Suppressor macrophage treated with lipopolysaccharide for 1 hour (primary cell): Measurements from ENCODE around the gene CRIM1.

ENCODE experiments used
- DNase-seq, 3 donors: peaks; one replicate each; pipeline ENCODE4 v3.0.0-alpha.2; 2020 to 2022

CRIM1 gene

DNA sequence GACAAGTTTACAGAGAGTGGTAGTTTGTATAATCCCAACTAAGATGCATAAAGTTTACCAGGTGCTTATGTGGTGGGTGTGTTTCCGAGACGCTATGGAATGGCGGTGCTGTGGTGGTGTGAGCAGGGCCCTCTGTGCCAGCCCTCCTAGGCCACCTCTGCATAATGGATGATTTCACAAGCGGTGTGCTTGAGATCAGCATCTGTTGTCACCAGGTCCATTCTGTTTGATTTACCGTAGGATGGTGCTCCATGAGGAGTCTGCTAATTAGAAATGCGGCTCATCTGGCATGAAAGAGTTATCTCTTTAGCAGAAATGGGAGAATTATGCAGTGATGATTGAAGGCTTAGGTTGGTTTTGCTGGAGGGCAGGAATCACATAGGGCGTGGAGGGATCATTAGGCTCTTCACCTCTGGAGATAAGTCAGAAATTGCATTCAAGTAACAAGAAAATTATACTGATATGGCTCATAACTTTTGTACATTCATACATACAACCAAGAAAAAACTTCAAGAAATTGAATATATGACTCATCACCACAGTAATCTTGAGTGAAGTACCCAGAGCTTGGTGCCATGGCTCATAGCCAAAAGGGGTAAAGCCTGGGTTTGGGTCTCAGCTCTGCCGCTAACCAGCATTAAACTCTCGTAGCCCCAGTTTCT lies 41.4 kb downstream of the CRIM1 start:
- DNase-seq = no peak

DNA sequence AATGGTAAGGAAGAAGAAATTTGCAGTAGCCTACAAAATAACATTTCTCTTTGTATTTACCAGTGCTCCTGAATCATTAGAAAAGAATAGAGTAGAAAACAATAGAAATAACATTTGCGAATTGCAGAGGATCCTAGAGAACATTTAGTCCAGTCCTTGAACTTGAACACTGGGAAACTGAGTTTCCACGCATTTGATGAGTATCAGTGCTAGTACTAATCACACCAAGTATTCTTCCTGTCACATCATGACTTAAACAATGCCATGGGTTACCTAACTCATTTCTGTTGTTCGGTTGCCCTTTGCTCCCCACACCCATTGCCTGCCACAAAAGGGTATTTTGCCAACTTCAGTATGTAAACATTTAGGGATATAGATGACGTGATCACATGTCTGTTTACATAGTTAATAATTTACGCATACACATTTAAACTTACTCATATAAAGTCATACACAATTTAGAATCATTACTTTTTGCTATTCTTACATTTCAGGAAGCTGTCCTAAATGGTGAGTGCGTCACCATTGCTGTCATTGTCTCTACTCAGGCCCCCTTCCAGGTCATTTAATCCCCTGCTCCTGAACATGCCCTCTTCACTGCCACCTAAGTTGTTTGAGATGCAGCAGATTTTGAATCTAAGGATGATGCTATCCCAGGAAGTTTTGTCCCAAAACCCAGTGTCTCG lies 42.3 kb downstream of the CRIM1 start:
- DNase-seq = no peak

GRCh38 chr2:36399050-36399449 lies 43.5 kb downstream of the CRIM1 start:
- DNase-seq = no peak

- no peak for DNase-seq
Observed at GRCh38 chr2:36403675-36404230, 48.2 kb downstream of the CRIM1 start.

- no peak for DNase-seq
Observed at GRCh38 chr2:36404318-36404717, 48.7 kb downstream of the CRIM1 start.

DNA sequence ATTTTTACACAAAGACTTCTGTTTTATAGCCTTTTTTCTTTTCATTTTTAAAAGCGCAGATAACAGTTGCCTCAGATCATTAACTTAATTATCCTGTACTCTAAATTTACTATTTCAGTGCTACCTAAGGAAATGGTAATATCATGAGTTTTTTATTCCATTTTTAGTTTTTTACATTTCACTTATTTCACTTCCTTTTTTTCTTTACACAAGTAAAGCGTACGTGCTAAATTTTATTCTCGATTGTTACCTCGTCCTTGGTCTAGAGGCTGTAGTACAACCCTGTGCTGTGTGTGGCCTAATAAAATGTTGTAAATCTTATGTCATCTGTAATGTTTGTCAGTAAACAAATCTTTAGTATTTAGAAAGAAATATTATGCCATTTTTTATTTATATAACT lies 49.2 kb downstream of the CRIM1 start:
- DNase-seq = no peak

- no peak for DNase-seq
Observed at GRCh38 chr2:36405183-36405582, 49.6 kb downstream of the CRIM1 start.

GRCh38 chr2:36406296-36406695 lies 50.7 kb downstream of the CRIM1 start:
- no peak for DNase-seq

- DNase-seq = no peak
Observed at GRCh38 chr2:36407413-36407812, 51.8 kb downstream of the CRIM1 start.

DNA sequence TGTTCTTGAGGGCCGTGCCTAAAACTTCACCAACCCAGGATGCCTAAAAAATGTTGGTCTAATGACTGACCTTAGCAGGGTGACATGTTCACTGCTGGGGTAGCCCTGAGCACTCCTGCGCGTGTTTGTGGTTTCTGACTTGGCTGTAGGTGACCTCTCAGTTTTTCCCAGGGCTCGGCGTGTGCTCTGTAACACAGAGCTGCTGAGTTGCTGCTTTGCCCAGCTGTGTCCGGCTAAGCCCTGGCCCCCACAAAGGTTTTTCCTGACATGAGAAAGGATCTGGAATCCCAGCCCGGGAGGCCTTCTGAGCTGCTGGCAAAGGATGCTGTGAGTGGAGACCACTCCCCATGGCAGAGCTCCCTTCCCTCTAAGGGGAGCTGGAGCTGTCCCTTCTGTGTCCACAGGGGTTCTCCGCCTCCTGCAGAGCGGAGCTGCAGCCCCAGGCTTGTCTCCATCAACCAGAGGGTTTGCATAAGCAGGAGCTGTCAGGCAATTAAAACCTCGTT lies 52.7 kb downstream of the CRIM1 start:
- DNase-seq = no peak

GRCh38 chr2:36409335-36409734 lies 53.8 kb downstream of the CRIM1 start:
- no peak for DNase-seq

DNA sequence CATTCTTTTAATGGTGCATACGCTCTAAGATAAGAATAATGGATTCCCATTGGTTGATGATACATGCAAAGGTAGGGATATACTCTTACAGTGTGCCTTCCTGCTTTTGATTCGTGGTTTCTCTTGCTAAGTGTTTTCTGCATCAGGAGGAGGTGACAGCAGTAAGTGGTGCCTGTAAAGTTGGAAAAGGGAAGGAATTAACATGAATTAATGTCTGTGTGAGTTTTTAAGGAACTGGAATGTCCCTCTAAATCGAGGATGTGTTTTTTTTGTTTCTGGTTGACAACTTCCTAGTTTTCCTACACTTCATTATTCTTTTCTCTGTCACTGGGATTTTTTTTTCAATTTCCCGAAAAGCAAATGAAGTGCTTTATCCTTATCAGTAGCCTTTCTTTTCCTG lies 54.4 kb downstream of the CRIM1 start:
- peak; percentile 42 to 66 (median 48) for DNase-seq

DNA sequence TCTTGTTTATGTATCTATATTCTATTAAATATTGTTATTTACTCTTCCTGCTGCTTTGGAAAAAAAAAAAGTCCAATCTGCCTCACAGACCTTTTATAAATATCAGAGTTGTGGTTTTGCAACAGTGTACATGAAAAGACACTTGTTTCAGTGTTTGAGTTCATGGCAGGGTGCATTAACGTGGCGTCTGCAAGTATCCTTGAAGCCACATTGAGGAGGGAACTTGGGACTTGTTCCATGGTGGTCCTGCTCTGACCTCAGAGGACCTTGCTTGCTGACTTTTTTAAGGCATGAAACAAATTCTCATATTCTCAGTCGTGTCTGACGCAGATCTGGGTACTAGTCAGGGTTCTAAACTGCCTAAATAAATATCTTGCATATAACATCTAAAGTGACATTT lies 55.1 kb downstream of the CRIM1 start:
- no peak for DNase-seq

GRCh38 chr2:36411962-36412444 lies 56.4 kb downstream of the CRIM1 start:
- DNase-seq = no peak

DNA sequence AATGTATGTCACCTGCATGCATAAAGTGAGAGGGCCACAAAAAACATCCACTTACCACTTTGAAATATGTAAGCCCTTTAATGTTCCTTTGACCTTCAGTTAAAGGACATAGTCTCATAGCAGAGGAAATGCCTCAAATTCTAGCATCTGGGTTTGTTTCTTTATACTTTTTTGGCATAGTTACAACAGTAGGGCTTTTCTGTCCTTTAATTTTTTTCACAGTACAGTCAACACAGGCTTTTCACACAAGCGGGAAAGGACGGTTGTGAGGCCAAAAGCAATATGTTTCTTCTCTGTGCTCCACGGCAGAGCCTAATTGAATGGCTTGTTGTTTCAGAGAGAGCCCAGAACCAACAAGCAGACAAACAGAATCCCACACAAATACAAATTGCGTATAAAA lies 57.6 kb downstream of the CRIM1 start:
- no peak for DNase-seq

DNA sequence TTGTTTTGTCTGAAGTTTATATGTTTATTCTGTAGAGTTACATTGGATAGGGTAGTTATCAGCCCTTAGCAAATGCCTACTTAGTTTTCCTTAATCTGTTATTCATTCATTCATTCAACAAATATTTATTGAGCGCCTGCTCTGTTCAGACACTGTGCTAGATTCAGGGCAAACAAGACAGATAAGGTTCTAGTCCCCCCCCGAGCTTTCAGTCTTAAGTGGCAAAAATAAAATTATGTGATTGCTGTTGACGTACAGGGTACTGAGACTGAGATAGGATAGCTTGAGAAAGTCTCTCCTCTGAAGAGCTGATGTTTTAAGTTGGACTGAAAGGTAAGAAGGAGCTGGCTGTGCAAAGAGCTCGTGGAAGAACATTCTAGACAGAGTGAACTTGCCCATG lies 58.7 kb downstream of the CRIM1 start:
- DNase-seq = no peak

DNA sequence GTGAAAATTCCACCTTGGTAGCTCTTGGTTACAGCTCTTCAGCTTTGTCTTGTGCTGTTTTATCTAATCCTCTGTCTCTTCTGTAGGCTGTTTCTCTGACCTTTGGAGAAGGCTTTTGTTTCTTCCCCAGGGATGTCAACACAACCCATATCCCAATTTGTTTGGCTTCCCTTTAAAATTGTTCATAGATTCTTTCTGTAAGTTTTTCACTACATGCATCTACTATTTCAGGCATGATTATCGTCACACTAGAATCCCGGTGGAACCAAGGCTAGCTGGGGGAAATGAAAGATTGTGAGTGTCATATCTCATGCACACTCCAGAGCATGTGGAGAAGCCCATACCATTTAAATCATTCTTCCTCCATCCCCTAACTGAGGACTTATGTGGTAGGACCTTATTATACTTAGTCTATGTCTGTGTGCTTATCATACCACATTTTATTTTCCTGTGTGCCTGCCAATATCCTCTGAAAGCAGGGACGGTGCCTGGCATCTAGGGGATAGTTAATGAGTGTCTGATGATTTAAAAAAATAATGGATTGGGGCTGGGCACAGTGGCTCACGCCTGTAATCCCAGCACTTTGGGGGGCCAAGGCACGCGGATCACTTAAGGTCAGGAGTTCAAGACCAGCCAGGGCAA lies 59.9 kb downstream of the CRIM1 start:
- DNase-seq = no peak

DNA sequence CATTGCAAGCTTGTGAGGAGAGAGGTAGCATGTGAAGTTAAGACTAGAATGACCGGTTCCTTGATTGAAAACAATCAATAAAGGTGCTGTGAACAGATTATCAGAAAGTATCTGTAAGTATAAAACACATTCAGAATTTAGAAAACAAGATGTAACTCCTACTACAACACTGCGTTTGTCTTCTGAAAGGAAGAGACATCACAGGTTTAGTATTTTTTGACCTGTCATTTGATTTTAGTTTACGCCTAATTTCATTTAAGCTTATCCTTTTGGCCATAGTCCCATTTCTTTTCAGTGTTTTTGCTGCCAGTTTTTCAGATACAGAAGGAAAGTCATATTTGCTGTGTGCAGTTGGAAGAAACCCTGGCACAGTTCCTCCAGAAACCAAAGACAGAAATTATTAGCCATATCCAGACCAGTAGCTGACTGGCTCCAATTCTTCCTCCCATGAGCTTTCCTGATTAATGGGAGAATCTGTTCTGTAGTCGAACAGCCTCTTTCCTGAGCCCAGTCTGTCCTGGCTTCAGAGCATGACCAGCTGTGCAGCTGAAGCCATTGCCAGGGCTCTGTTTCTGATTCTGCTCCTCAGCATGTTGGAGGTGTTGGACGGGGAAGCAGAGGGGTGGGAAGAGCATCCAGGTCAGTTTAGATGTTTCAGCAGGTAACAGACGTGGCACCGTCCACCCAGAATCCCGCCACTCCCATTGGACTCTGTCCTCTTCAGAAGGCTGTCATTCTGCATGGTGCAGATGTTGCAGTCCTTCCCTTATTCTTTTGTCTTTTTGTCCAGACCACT lies 61.0 kb downstream of the CRIM1 start:
- no peak for DNase-seq

DNA sequence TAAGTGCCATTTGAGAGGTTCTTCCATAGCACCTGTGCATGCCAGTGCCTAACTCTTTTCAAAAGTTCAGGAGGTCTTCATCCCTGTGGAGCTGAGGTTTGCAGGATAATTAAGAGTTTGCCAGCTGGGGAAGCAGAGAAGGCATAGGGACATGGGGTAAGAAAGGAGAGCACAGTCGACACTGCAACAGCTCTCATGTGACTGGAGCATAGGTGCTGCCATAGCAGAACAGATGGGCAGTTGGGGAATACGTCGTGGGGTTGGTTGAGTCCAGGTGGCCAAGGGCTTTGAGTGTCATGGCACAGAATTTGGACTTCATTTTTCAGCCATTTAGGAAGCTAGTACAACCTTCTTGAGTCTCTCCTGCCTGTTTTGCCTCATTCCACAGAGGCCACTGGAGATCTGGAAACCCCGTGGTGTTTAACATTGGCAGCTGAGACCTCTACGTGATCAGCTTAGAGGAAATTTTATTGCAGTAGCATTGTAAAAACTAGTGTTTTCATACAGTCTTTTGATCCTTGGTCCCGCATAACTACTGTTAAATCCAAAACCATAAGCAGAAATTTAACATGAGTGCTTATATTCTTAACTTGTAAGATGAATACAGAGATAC lies 65.1 kb downstream of the CRIM1 start:
- no peak for DNase-seq

- no peak for DNase-seq
Observed at GRCh38 chr2:36421379-36421778, 65.8 kb downstream of the CRIM1 start.

- no peak for DNase-seq
Observed at GRCh38 chr2:36423172-36423571, 67.6 kb downstream of the CRIM1 start.

GRCh38 chr2:36423619-36424120 lies 68.1 kb downstream of the CRIM1 start:
- no peak for DNase-seq
